GM12872 (cell line): ENCODE results near the gene NPIPA7.
"Not testable (repeated sequence)": the region's sequence is repeated elsewhere in the genome, so short reads cannot be mapped to it uniquely, and the experiment has no call there.

Experiments used
- CTCF ChIP-seq: IDR thresholded peaks from 3 replicates; pipeline ENCODE4 v1.5.1; 2011; ENCODE audit warnings: low read depth, mild to moderate bottlenecking, low read length, moderate library complexity; ENCODE audit not compliant: insufficient read depth

The NPIPA7 gene

GRCh38 chr16:16378840-16379239, at the start of gene NPIPA7:
Gene NPIPA7, plus strand, starts transcription at chr16:16379140. Its CDS starts 105 bp downstream, at chr16:16379245.
- TF ChIP-seq CTCF, result not testable (repeated sequence)
